Heart left ventricle (tissue), 16 donors: ENCODE results near the gene CRIP3. TPM values are rescaled to one million over a fixed set of nuclear protein-coding genes. Genes with fewer than 3 reads are reported as not detected.

ENCODE experiments used
- ATAC-seq, 4 donors: fragments of 200-7000 bp; cut with Tn5 transposase; one replicate each; pipeline ENCODE4 v1.9.1; 2020 to 2022; ENCODE audit warnings: moderate library complexity in 4 of 4, mild to moderate bottlenecking in 3 of 4, moderate number of reproducible peaks in 1 of 4
- DNase-seq, 5 donors: peaks; one replicate each; pipeline ENCODE4 v3.0.0-alpha.2; 2020
- H3K27ac ChIP-seq, 12 donors: fragments of 200-600 bp; sonication (generic) in 4 of 12; one replicate each; pipeline versions ENCODE4 v1.5.0 to v1.8.0; 2016 to 2022; ENCODE audit warnings: mild to moderate bottlenecking in 2 of 12
- H3K27me3 ChIP-seq, 9 donors: fragments of 200-600 bp; sonication (generic) in 2 of 9; one replicate each; pipeline versions ENCODE4 v1.5.1 to v1.8.0; 2016 to 2022; ENCODE audit warnings: mild to moderate bottlenecking in 3 of 9
- H3K36me3 ChIP-seq, 9 donors: fragments of 200-600 bp; sonication (generic) in 2 of 9; one replicate each; pipeline versions ENCODE4 v1.5.0 to v1.8.0; 2018 to 2022; ENCODE audit warnings: mild to moderate bottlenecking in 2 of 9
- H3K4me1 ChIP-seq, 12 donors: fragments of 200-600 bp; sonication (generic) in 4 of 12; one replicate each; pipeline versions ENCODE4 v1.5.0 to v1.8.0; 2016 to 2022; ENCODE audit warnings: mild to moderate bottlenecking in 3 of 12
- H3K4me3 ChIP-seq, 12 donors: fragments of 200-600 bp; sonication (generic) in 4 of 12; one replicate each; pipeline versions ENCODE4 v1.5.0 to v1.8.0; 2017 to 2022; ENCODE audit warnings: mild to moderate bottlenecking in 9 of 12, moderate library complexity in 4 of 12
- H3K9me3 ChIP-seq, 12 donors: fragments of 200-600 bp; sonication (generic) in 4 of 12; one replicate each; pipeline versions ENCODE4 v1.5.0 to v1.8.0; 2016 to 2022; ENCODE audit warnings: mild to moderate bottlenecking in 1 of 12
- CTCF ChIP-seq, 12 donors: fragments of 200-600 bp; sonication (generic) in 4 of 12; IDR thresholded peaks; one replicate each; pipeline versions ENCODE4 v1.5.0 to v1.8.0; 2018 to 2022; ENCODE audit warnings: antibody characterized with exemption in 12 of 12, mild to moderate bottlenecking in 5 of 12
- POLR2A ChIP-seq, 2 donors: fragments of 450-650 bp; IDR thresholded peaks; one replicate each; pipeline ENCODE4 v1.6.1; 2017; ENCODE audit warnings: antibody characterized with exemption in 2 of 2, mild to moderate bottlenecking in 2 of 2, moderate library complexity in 2 of 2
- WGBS, 4 donors: extraction: QIAGEN DNeasy Blood & Tissue Kit in 2 of 4; methylation state at CpG; one replicate each; pipeline versions ENCODE4 v1.1.5 to v1.1.7; 2013 to 2018; 5-methylcytosine and 5-hydroxymethylcytosine counted together
- intact Hi-C, 10 donors: fragments of 100-400 bp; cut with DNase I; formaldehyde crosslinking; loops; one replicate each; pipeline versions ENCODE4 v1.11.1 to v1.14.2; 2022
- polyA plus RNA-seq, 2 donors: library from polyadenylated mRNA; stranded (reverse); fragments of 200-250 nt; gene quantifications; one replicate each; pipeline ENCODE4 v1.2.3, GENCODE V29; 2013
- total RNA-seq, 9 donors: library from RNA; depleted of rRNA in 2 of 9; stranded (reverse); fragments of >200 nt in 2 of 9; fragmentation: NEBNext Ultra II Directional in 3 of 9; extraction: Animal tissue kit (Norgen Biotek cat#: 25700) in 3 of 9; gene quantifications; one replicate each; pipeline versions ENCODE4 v1.1.0 to v1.2.4, GENCODE V29; 2016 to 2023
- donor health status: ischemic (EF 13 %, LVEDD 7.1; RV severe dilation, severe dysfunction).
- donor health status: healthy with polysubstance abuse.
- donor health status: DM: no; HTN: yes; CAD: no.
- donor health status: DM: no; HTN: no; CAD: no.
- donor health status: ischemic (EF 25% LVEDD 6.9; RV normal size, moderate dysfunction).
- donor health status: ischemic (EF 25% LVEDD 5.7; RV mildly dilated, moderate dysfunction).
- donor health status: healthy.
- donor health status: DM: yes; HTN: yes; CAD: no.
- donor health status: ischemic (EF 35%, LVEDD 5.7; RV mildly dilated, moderate dysfunction).
- donor health status: nonischemic (EF 11% LVEDD 7.7; RV severe dilation, severe dysfunction).
- donor health status: DM: yes; HTN: yes; CAD: no.
- donor health status: PGD.
- donor health status: ischemic (EF 29% LVEDD 5.4; RV normal size, mild dysfunction).
- donor health status: nonischemic (EF 23%, LVEDD 6.1; RV moderate dilation, normal function).

CRIP3 gene
- total and polyA plus RNA-seq, 11 donors = 3.6 to 66.7 (median 20.9) TPM

- peaks cover 0 to 30% (median 2%) of the 10 kb centered on the region in 9 donors for H3K27me3 ChIP-seq
- no peaks in the 10 kb centered on the region for H3K36me3 ChIP-seq
- TF ChIP-seq CTCF (IDR thresholded peaks at IDR 0.05) = no peak
- peak in 1 of 5 donors; percentile 58 for DNase-seq
- no peak overlapping the region for H3K4me3 ChIP-seq
- WGBS, 4 donors = 88 to 96% (median 92%) methylated on average over 10 to 18 of the region's 18 CpGs
- no peaks in the 10 kb centered on the region for H3K9me3 ChIP-seq
- no peak overlapping the region for H3K27ac ChIP-seq
- ATAC-seq = no peak
- H3K4me1 ChIP-seq = peaks cover 0 to 10% (median 0%) of the 10 kb centered on the region in 12 donors
- intact Hi-C loops = no loop called here
Observed at GRCh38 chr6:43283514-43283901, 25.1 kb downstream of the CRIP3 start.

- peaks cover 0 to 30% (median 2%) of the 10 kb centered on the region in 9 donors for H3K27me3 ChIP-seq
- H3K4me1 ChIP-seq = peaks cover 0 to 10% (median 0%) of the 10 kb centered on the region in 12 donors
- intact Hi-C loops = no loop called here
- ATAC-seq = no peak
- H3K9me3 ChIP-seq = no peaks in the 10 kb centered on the region
- no peak overlapping the region for H3K27ac ChIP-seq
- no peak overlapping the region for H3K4me3 ChIP-seq
- WGBS, 4 donors = 80 to 87% (median 82%) methylated on average over 27 to 32 of the region's 32 CpGs
- TF ChIP-seq POLR2A (IDR thresholded peaks at IDR 0.05) (no peak), CTCF (IDR thresholded peaks at IDR 0.05) (no peak)
- DNase-seq = peak in 1 of 5 donors; percentile 44
- H3K36me3 ChIP-seq = no peaks in the 10 kb centered on the region
Observed at GRCh38 chr6:43282636-43283513, 25.8 kb downstream of the CRIP3 start.

- no peak for TF ChIP-seq CTCF (IDR thresholded peaks at IDR 0.05)
- no peak for TF ChIP-seq POLR2A (IDR thresholded peaks at IDR 0.05)
- H3K36me3 ChIP-seq = no peaks in the 10 kb centered on the region
- peaks cover 0 to 10% (median 0%) of the 10 kb centered on the region in 12 donors for H3K4me1 ChIP-seq
- H3K27ac ChIP-seq = no peak overlapping the region
- peaks cover 0 to 30% (median 2%) of the 10 kb centered on the region in 9 donors for H3K27me3 ChIP-seq
- no peaks in the 10 kb centered on the region for H3K9me3 ChIP-seq
- intact Hi-C loops = no loop called here
- no peak for ATAC-seq
- WGBS, 4 donors = 66 to 79% (median 74%) methylated on average over 9 of the region's 9 CpGs
- H3K4me3 ChIP-seq = no peak overlapping the region
- peak in 1 of 5 donors; percentile 32 for DNase-seq
Observed at GRCh38 chr6:43282060-43282459, 26.6 kb downstream of the CRIP3 start.

- 73 to 100% (median 83%) methylated on average over 2 of the region's 2 CpGs for WGBS, 4 donors
- Histone ChIP-seq H3K4me3 (no peak overlapping the region), H3K27ac (no peak overlapping the region), H3K27me3 (peaks cover 0 to 33% (median 7%) of the 10 kb centered on the region in 9 donors), H3K9me3 (no peaks in the 10 kb centered on the region), H3K36me3 (no peaks in the 10 kb centered on the region), H3K4me1 (peaks cover 0 to 14% (median 6%) of the 10 kb centered on the region in 12 donors)
- intact Hi-C loops = no loop called here
- no peak for TF ChIP-seq CTCF (IDR thresholded peaks at IDR 0.05)
- no peak for TF ChIP-seq POLR2A (IDR thresholded peaks at IDR 0.05)
- peak in 1 of 5 donors; percentile 31 for DNase-seq
- no peak for ATAC-seq
Observed at GRCh38 chr6:43280234-43280633, 28.4 kb downstream of the CRIP3 start.
